ENCODE results near the gene ATP9B.

ATP9B gene

DNA sequence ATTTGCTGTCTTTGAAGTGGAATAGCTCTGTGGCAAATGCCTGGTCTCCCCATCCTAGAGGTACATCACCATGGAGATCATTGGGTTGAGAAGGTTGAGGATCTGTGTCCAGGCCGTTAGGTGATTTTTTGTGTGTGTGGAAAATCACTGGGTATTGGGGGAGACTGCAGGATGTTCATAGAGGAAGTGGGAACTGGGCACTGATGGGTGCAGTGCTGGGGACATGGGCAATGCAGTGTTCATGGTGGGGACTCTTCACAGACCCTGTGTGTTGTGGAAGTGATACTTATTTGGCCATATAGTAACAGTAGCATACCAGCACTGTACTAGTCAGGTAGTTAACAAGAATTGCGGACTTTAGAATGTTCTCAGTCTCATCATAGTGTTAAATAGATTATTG lies 34.9 kb downstream of the ATP9B start:
- H3K4me3 ChIP-seq (ENCODE audit: low read length): no peak overlapping the region
- no peak for TF ChIP-seq ZNF274 (IDR thresholded peaks at IDR 0.05; ENCODE audit: low read depth, low read length)

- H3K4me3 ChIP-seq (ENCODE audit: low read length): no peak overlapping the region
- TF ChIP-seq ZNF274 (IDR thresholded peaks at IDR 0.05; ENCODE audit: low read depth, low read length): no peak
Measured at GRCh38 chr18:79105455-79105854, 36.3 kb downstream of the ATP9B start.

DNA sequence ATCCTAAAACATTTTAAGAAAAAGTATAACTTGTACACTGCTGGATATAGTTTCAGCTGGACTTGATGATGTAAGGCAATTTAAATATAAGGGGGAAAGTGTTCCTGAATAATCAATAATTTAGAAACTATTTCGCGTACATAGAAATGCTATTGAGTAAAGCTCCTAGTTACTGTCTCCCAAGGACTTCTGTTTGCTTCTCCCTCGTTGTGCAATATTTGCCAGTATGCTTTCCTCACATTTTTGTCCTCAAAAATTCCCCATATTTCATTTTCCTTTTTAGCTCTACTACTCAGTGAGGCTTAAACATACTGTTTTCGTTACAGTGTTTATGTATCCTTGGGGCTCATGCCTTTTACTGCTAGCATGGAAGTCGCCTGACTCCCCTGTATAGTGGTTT lies 36.9 kb downstream of the ATP9B start:
- TF ChIP-seq ZNF274 (IDR thresholded peaks at IDR 0.05; ENCODE audit: low read depth, low read length): no peak
- H3K4me3 ChIP-seq (ENCODE audit: low read length): no peak overlapping the region

DNA sequence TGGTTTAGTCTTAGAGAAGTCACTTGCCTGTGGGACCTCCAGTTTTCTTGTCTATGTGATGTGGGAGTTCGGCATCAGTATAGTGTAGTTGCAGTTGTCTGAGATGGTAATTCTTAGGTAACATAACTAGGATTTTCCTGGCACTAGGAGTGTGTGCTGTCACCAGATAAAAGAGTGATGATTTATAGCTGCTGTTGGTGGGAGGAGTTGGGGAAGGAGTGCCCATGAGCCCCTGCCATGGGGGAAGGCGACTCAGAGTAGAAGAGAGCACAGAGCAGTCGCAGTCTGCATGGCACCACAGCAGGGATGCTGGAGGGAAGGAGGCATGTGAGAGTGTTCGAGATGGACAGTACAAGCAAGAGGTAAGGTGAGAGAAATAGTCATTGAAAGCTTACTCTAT lies 38.7 kb downstream of the ATP9B start:
- no peak overlapping the region for H3K4me3 ChIP-seq (ENCODE audit: low read length)
- TF ChIP-seq ZNF274 (IDR thresholded peaks at IDR 0.05; ENCODE audit: low read depth, low read length): no peak

DNA sequence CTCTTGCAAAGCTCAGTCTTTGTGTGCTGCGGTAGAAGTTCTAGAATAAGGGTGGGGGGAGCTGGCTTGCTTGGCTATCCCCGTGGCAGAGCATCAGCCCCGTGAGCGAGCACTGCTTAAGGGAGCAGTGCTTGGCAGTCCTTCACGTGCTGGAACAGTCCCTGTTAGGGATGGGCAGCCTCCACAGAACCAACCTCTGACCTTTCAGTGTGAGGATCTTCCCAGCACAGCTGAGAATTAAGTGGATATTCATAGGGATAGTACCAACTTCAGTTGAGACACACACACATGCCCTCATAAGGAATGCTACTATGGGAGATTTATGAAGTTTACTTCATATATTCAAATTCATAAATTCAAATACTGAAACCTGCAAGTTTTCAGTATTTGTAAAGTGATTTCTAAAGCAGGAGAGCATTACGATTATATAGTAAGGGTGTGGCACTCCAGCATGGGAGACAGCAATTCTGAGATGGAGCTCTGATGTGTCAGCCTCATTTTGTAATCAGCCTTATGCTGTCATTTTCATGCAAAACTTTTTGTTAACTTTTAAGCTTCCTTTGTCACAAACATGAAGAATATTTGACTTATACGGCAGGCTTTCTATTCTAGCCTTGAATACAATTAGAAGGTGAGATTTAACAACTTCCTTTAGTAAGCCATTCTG lies 39.5 kb downstream of the ATP9B start:
- TF ChIP-seq ZNF274 (IDR thresholded peaks at IDR 0.05; ENCODE audit: low read depth, low read length): no peak
- no peak overlapping the region for H3K4me3 ChIP-seq (ENCODE audit: low read length)

DNA sequence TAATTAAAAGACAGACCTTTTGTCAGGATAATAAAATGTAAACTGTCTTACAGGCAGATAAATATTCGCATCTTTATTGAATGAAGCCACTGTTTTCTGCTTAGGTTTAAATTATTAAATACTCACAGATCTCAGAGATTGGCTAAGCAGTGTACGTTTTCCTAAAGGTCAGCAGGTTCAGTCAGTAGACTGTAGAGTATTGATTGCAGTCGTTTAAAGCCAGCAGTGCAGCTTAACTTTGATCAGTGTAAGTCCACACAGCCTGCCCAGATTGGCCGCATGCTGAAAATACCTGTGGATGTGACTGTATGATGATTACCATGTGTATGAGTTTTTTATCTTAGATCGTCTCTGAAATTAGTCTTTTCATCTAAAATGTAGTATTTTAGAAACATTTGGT lies 42.3 kb downstream of the ATP9B start:
- no peak overlapping the region for H3K4me3 ChIP-seq (ENCODE audit: low read length)
- no peak for TF ChIP-seq ZNF274 (IDR thresholded peaks at IDR 0.05; ENCODE audit: low read depth, low read length)

GRCh38 chr18:79117385-79117784 lies 48.2 kb downstream of the ATP9B start:
- no peak for TF ChIP-seq ZNF274 (IDR thresholded peaks at IDR 0.05; ENCODE audit: low read depth, low read length)

DNA sequence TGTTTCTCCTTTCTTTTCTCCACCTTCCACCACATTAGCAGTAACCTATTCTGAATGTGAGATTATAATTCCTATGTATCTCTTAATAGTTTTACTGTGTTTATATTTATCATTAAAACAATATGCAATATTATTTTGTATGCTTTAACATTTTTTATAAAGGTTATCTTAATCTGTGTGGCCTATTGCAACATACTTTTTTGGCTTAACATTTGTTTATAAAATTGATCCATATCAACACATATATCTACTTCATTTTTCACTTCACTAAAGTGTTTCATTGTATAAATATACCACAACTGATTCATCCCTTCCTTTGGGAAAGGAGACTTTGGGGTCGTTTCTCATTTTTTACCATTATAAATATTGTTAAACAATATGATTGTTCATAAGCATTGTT lies 48.6 kb downstream of the ATP9B start:
- H3K4me3 ChIP-seq (ENCODE audit: low read length): no peak overlapping the region
- no peak for TF ChIP-seq ZNF274 (IDR thresholded peaks at IDR 0.05; ENCODE audit: low read depth, low read length)

More at GRCh38 chr18:79117385-79117784, 48.2 kb downstream of the ATP9B start:
- H3K4me3 ChIP-seq (ENCODE audit: low read length): no peak overlapping the region

- TF ChIP-seq ZNF274 (IDR thresholded peaks at IDR 0.05; ENCODE audit: low read depth, low read length): no peak
- H3K4me3 ChIP-seq (ENCODE audit: low read length): no peak overlapping the region
Measured at GRCh38 chr18:79118797-79119196, 49.6 kb downstream of the ATP9B start.

GRCh38 chr18:79121746-79122474 lies 52.7 kb downstream of the ATP9B start:
- no peak for TF ChIP-seq ZNF274 (IDR thresholded peaks at IDR 0.05; ENCODE audit: low read depth, low read length)
- no peak overlapping the region for H3K4me3 ChIP-seq (ENCODE audit: low read length)

DNA sequence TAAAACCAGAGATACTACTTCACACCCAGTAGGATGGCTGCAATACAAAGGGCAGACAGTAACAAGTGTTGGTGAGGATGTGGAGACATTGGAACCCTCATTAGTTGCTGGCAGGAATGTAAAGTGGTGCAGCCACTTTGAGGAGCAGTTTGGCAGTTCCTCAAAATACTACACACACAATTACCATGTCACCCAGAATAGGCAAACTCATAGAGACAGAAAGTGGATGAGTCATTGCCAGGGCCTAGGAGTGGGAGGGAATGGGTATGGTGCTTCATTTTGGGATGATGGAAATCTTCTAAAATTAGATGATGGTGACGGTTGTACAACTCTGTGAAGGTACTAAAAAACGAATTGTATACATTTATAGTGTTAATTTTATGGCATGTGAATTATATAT lies 54.8 kb downstream of the ATP9B start:
- no peak for TF ChIP-seq ZNF274 (IDR thresholded peaks at IDR 0.05; ENCODE audit: low read depth, low read length)
- H3K4me3 ChIP-seq (ENCODE audit: low read length): no peak overlapping the region

DNA sequence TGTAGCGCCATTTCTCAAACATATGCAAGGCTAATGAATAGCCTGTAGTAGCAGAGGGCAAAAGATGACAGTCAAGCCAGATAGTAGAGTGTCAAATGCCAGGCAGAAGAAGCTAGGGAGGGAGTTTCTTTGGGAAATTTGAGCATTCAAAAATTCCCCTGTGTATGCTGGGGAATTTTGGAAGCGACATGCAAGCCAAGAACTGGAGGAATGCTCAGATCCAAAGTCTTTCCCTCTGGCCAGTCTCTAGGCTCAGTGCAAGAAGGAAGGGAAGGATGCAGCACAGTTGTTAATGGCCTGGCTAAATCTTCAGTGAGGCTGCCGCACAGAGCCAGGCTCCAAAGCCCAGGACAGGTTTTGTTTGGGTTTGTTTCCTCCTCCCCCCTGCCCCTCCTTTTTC lies 59.9 kb downstream of the ATP9B start:
- H3K4me3 ChIP-seq (ENCODE audit: low read length): no peak overlapping the region
- TF ChIP-seq ZNF274 (IDR thresholded peaks at IDR 0.05; ENCODE audit: low read depth, low read length): no peak

DNA sequence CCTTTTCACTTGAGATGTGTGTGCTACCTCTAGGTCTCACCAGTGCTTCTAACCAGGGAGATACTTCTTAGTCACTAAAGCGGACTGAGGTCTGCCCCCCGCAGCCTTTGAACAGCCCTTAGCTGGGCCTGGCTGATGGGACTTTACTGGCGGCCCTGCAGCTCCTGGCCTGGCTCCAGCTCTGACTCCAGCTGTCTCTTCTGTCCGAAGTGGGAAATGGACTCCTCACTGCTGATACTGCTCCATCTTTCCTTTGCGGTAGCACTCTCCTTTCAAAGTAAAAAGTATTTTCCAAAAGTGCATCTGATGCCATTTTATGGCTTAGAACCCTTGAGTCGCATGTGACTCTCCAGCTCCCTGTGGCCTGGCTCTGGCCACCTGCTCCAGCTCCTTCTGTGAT lies 64.5 kb downstream of the ATP9B start:
- H3K4me3 ChIP-seq (ENCODE audit: low read length): no peak overlapping the region
- no peak for TF ChIP-seq ZNF274 (IDR thresholded peaks at IDR 0.05; ENCODE audit: low read depth, low read length)

- no peak overlapping the region for H3K4me3 ChIP-seq (ENCODE audit: low read length)
- TF ChIP-seq ZNF274 (IDR thresholded peaks at IDR 0.05; ENCODE audit: low read depth, low read length): no peak
Measured at GRCh38 chr18:79135924-79136323, 66.7 kb downstream of the ATP9B start.

DNA sequence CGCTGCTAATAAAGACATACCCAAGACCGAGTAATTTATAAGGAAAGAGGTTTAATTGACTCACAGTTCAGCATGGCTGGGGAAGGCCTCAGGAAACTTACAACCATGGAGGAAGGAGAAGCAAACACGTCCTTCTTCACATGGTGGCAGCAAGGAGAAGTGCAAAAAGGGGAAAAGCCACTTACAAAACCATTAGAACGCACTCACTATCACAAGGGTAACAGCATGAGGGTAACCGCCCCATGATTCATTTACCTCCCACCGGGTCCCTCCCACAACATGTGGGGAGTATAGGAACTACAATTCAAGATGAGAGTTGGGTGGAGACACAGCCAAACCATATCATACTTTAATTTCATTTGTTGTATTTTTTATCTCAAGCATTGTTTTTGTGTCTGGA lies 67.5 kb downstream of the ATP9B start:
- H3K4me3 ChIP-seq (ENCODE audit: low read length): no peak overlapping the region
- no peak for TF ChIP-seq ZNF274 (IDR thresholded peaks at IDR 0.05; ENCODE audit: low read depth, low read length)

All from GM08714 (cell line).